Keratinocyte (primary cell): ENCODE measurements around the gene MYBPC3.

Experiments used
- CTCF ChIP-seq, 3 experiments: IDR thresholded peaks in 1 of 3; conservative IDR thresholded peaks in 1 of 3; optimal IDR thresholded peaks in 1 of 3; 2 replicates in 2 of 3; 3 replicates in 1 of 3; pipeline versions ENCODE3 to v1.5.1; 2011; ENCODE audit warnings: low read length in 3 of 3, mild to moderate bottlenecking in 3 of 3, moderate library complexity in 2 of 3, control low read depth in 1 of 3, inconsistent platforms in 1 of 3; ENCODE audit not compliant: insufficient read depth in 2 of 3; ENCODE audit errors: extremely low read depth in 1 of 3
- EZH2 ChIP-seq: IDR thresholded peaks from one replicate; pipeline ENCODE4 v1.6.1; 2012; ENCODE audit warnings: inconsistent platforms, mild to moderate bottlenecking, low read length, moderate library complexity

DNA sequence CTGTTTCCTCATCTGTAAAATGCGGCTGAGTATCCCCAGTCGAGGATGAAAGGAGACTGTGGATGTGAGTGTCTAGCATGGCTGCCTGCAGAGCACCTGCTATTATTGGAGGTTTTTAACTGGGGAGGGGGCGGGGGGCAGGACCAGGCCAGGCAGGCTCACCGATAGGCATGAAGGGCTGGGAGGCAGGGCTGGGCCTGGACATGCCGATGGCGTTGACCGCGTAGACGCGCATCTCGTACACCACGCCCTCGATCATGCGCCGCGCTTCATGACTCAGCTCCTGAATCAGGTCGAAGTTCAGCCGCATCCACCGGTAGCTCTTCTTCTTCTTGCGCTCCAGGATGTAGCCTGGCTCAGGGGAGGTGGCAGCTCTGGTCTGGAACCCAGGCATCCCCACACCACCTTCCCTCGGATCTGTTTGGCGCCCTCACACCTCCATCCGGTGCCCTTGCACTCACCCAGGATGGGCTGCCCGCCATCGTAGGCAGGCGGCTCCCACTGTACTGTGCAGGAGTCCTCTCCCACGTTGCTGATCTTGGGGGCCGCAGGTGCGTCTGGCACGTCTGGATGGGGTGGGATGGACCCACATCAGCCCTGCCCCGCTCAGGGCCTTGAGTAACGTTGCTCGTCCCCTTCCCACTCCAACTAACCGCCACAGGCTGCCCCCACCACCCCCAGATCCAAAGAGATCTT, 15.1 kb downstream of the MYBPC3 start:
- TF ChIP-seq CTCF (optimal IDR thresholded peaks at IDR 0.05 in 1 of 3, IDR thresholded peaks at IDR 0.05 in 1 of 3, conservative IDR thresholded peaks at IDR 0.05 in 1 of 3; ENCODE audit: extremely low read depth in 1 of 3, insufficient read depth in 2 of 3, low read length in 3 of 3) (no peak), EZH2 (no peak)
